HG03025 (cell line): Measurements from ENCODE around the gene TMEM91.

Experiments used
- ATAC-seq: cut with Tn5 transposase; IDR thresholded peaks from one replicate; pipeline ENCODE4 v1.9.1; 2021; ENCODE audit warnings: mild to moderate bottlenecking, moderate library complexity; ENCODE audit not compliant: unreplicated experiment, low FRiP score

Gene TMEM91

GRCh38 chr19:41409288-41409687, 33.0 kb downstream of the TMEM91 start:
- ATAC-seq, result no peak

GRCh38 chr19:41410336-41411054, 34.2 kb downstream of the TMEM91 start:
- no peak for ATAC-seq

GRCh38 chr19:41411100-41411967, 35.0 kb downstream of the TMEM91 start:
- ATAC-seq, result no peak

- ATAC-seq, result no peak
These were observed 35.6 kb downstream of the TMEM91 start for GRCh38 chr19:41411968-41412265.

GRCh38 chr19:41412953-41413352, 36.6 kb downstream of the TMEM91 start:
- no peak for ATAC-seq

- ATAC-seq, result no peak
These were observed 37.6 kb downstream of the TMEM91 start for GRCh38 chr19:41413947-41414346.

- no peak for ATAC-seq
These were observed 38.1 kb downstream of the TMEM91 start for GRCh38 chr19:41414461-41414860.

GRCh38 chr19:41415154-41415571, 38.8 kb downstream of the TMEM91 start:
- no peak for ATAC-seq

- no peak for ATAC-seq
These were observed 39.9 kb downstream of the TMEM91 start for GRCh38 chr19:41416194-41416674.

GRCh38 chr19:41420101-41420880, 44.0 kb downstream of the TMEM91 start:
- no peak for ATAC-seq

GRCh38 chr19:41421314-41421713, 45.0 kb downstream of the TMEM91 start:
- ATAC-seq, result no peak

- no peak for ATAC-seq
These were observed 45.6 kb downstream of the TMEM91 start for GRCh38 chr19:41421973-41422372.

- ATAC-seq, result no peak
These were observed 46.1 kb downstream of the TMEM91 start for GRCh38 chr19:41422456-41422855.

GRCh38 chr19:41422955-41423354, 46.6 kb downstream of the TMEM91 start:
- no peak for ATAC-seq

GRCh38 chr19:41424335-41425173, 48.2 kb downstream of the TMEM91 start:
- ATAC-seq, result no peak

- ATAC-seq, result no peak
These were observed 49.1 kb downstream of the TMEM91 start for GRCh38 chr19:41425174-41426115.

GRCh38 chr19:41426116-41426841, 49.9 kb downstream of the TMEM91 start:
- ATAC-seq, result no peak

GRCh38 chr19:41426952-41427646, 50.8 kb downstream of the TMEM91 start, which contains the start of gene B3GNT8:
TSS of gene B3GNT8 (minus strand) at chr19:41427374. CDS start at chr19:41426778, 596 bp downstream.
- ATAC-seq, result no peak
